GM12874 (cell line): Measurements from ENCODE around the gene MYH6.

Experiments
- CTCF ChIP-seq: IDR thresholded peaks from 2 replicates; pipeline ENCODE4 v1.5.1; 2011; ENCODE audit warnings: low read depth, mild to moderate bottlenecking, control low read depth, low read length, moderate library complexity; ENCODE audit not compliant: insufficient read depth

The MYH6 gene

GRCh38 chr14:23432946-23433345 lies 24.9 kb upstream of the MYH6 start:
- no peak for TF ChIP-seq CTCF

GRCh38 chr14:23432102-23432925 lies 24.2 kb upstream of the MYH6 start:
- no peak for TF ChIP-seq CTCF

GRCh38 chr14:23431486-23431885 lies 23.4 kb upstream of the MYH6 start:
- no peak for TF ChIP-seq CTCF

GRCh38 chr14:23430723-23431085 lies 22.6 kb upstream of the MYH6 start:
- TF ChIP-seq CTCF = no peak

GRCh38 chr14:23430016-23430722 lies 22.1 kb upstream of the MYH6 start:
- no peak for TF ChIP-seq CTCF

GRCh38 chr14:23428686-23429495 lies 20.8 kb upstream of the MYH6 start:
- TF ChIP-seq CTCF = no peak

GRCh38 chr14:23425169-23425568 lies 17.1 kb upstream of the MYH6 start:
- no peak for TF ChIP-seq CTCF
